HG03558 (cell line): ENCODE measurements around the gene ODAD2.
"Not testable (repeated sequence)": the region's sequence is repeated elsewhere in the genome, so short reads cannot be mapped to it uniquely, and the experiment has no call there.

Experiments
- ATAC-seq: cut with Tn5 transposase; IDR thresholded peaks from one replicate; pipeline ENCODE4 v1.9.1; 2021; ENCODE audit warnings: moderate number of reproducible peaks; ENCODE audit not compliant: unreplicated experiment; ENCODE audit errors: extremely low read depth

The ODAD2 gene

DNA sequence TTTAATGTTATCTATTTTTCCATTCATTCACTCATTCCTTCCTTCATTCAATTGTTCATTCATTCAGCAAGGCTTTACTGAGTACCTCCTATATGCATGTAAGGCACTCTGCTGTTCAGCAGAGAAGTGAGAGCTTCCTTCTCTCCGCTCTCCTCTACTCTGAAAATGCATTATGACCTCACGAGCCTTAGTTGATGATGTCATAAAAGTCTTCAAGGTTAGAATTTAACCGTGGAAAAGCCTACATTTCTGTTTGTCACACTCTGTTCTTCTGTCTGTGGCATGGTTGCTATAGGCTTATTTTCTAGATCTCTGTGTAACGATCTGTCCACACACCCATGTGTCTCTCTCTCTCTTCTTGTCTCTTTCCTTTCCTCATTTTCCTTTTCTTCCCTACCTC is 17.1 kb downstream of the ODAD2 start:
- no peak for ATAC-seq

DNA sequence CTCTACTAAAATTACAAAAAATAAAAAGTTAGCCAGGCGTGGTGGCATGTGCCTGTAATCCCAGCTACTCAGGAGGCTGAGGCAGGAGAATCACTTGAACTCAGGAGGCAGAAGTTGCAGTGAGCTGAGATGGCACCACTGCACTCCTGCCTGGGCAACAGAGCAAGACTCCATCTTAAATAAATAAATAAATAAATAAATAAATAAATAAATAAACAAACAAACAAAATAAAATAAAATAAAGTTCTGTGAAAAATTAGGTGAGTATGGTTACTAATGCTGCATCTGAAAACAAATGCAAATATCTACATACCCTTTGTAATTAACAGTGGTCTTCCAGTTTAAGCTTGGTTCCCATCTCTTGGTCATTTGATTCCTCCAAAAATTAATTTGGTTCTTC is 28.1 kb downstream of the ODAD2 start:
- ATAC-seq, result not testable (repeated sequence)

DNA sequence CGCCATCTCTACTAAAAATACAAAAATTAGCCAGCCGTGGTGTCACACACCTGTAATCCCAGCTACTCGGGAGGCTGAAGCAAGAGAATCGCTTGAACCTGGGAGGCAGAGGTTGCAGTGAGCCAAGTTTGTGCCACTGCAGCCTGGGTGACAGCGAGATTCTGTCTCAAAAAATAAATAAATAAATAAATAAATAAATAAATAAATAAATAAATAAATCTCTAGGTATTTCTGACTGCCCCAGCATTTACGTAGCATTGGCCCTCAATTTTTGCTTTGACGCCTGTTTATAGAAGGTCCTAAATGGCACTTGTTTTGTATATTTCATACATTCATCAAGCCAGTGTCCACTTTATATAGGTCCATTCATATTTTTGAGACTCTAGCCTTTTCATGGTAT is 28.9 kb downstream of the ODAD2 start:
- not testable (repeated sequence) for ATAC-seq

DNA sequence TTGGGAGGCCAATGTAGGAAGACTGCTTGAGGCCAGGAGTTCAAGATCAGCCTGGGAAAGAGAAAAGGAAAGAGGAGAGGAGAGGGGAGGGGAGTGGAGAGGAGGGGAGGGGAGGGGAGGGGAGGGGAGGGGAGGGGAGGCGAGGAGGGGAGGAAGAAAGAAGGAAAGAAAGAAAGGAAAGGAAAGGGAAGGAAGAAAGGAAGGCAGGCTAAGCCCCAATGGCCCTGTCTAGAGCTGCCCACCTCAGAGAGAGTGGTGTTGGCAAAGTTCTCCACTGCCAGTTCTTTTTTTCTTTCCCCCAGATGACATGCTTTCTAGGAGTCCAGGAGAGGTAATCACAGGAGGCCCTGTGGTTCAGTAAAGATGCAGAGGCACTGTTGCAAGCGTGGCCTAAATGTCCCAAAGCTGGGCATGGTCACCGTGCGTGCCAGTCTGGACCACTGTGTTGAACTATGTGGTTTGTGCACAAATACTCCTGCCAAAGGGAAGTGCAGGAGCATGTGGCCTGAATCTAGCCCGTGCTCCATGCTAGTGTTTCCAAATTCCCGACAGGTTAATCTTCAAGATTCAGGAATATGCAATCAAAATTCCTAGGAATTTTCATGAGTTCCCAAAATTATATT is 39.7 kb downstream of the ODAD2 start:
- ATAC-seq, result no peak

- ATAC-seq, result peak; percentile 79
Measured at GRCh38 chr10:27958383-27958782, 40.5 kb downstream of the ODAD2 start.

DNA sequence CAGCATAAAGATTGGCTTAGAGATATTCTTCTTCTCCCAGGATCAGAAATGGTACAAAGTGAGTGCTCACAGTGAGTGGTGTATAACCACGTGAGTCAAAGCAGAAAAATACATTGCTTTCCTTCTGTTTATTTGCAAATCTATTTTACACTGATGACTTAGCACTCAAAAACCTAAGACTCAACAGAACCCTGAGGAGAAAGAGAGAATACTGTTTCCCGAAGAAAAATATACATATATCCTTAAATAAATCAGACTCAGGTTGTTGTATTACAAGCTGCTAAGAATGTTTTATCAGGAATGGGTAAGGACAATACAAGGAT is 48.7 kb downstream of the ODAD2 start:
- no peak for ATAC-seq

GRCh38 chr10:27949528-27950241 is 49.2 kb downstream of the ODAD2 start:
- ATAC-seq, result no peak

DNA sequence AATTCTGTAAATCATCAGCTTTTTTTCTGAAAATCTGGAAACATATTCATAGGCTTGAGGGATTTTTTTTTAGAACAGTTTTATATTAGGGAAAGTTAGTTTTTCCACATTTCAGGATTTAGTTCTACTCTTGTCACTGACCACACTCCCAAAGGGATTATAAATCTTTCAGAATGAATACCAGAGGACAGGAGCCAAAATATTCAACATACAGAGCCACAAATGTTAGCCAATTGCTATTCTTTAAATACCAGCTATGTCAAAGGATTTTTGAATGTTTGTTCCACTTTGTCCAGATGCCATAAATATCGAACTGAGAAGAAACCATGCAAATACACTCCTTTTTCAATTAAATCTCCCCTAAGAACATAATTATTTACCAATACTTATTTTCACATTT is 50.7 kb downstream of the ODAD2 start:
- ATAC-seq, result no peak

- no peak for ATAC-seq
Measured at GRCh38 chr10:27947540-27947939, 51.3 kb downstream of the ODAD2 start.

DNA sequence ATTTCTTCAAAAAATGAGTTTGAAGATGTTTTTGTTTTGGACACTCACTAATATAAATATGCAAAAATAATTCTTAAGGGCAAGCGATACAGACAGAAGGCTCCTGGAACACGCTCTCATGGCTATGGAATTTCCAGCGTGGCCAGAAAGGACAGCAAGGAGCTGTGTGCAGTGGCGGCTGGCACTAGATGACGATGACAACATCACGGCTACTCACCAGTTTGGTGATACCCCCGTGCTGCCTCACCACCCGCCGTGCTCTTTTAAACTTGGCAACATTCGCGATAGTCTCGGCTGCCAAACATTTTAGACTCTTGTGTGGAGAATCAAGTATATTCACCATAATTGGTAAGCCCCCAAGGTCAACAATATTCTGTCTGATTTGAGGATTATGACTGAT is 54.9 kb downstream of the ODAD2 start:
- no peak for ATAC-seq

DNA sequence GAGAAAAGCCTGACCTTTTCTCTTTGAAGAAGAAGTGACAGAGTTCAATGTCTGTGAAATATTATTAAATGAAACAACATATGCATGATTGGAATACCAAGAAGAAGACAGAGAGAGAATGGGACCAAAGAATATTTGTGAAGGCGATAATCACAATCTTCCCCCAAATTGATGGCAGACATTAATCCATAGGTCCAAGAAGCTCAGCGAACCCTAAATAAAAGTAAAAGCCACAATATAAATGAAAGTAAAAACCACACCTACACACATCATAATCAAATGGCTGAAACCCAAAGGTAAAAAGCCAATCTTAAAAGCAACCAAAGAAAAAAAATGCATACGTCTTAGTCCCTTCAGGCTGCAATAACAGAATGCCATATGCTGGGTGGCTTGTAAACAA is 84.0 kb downstream of the ODAD2 start:
- no peak for ATAC-seq

DNA sequence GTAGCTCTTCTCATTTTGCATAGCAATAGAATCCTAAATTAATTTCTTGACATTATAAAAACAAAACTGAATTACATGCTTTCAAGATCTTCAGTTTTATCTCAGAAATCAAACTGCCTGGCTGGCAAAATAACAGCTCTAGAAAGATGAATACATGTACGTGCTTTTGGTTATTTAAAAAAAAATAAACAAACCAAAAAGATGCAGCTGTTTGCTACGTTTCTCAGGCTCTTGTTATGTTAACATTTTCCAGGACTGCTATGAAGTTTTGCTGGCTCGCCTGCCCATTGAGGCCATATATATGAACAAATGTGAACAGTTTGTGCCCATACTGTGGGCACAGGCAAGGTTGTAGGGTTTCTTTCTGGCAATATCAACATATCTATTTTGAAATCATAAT is 86.6 kb downstream of the ODAD2 start:
- ATAC-seq, result no peak

GRCh38 chr10:27911539-27911938 is 87.3 kb downstream of the ODAD2 start:
- ATAC-seq, result no peak

DNA sequence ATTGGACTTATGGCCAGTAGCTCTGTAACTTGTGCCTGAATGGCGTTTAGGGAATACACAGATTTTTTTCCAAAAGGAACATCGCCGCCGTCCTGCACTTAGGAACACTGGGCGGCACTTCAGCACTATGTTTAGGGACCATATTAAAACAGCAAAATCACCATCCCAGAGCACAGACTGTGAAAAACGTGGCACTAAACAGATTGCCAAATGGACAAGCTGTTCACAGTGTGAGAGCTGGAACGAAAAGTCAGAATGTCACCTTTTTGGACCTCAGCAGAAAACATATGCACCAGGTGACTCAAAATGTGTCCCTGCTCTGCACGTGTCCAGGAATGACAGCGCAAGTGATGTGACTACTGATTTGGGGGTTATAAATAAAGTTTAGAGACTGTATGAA is 87.9 kb downstream of the ODAD2 start:
- no peak for ATAC-seq

- ATAC-seq, result no peak
Measured at GRCh38 chr10:27908231-27908630, 90.6 kb downstream of the ODAD2 start.

GRCh38 chr10:27899485-27899884 is 99.4 kb downstream of the ODAD2 start:
- ATAC-seq, result not testable (repeated sequence)

GRCh38 chr10:27899058-27899457 is 99.8 kb downstream of the ODAD2 start:
- ATAC-seq, result no peak

DNA sequence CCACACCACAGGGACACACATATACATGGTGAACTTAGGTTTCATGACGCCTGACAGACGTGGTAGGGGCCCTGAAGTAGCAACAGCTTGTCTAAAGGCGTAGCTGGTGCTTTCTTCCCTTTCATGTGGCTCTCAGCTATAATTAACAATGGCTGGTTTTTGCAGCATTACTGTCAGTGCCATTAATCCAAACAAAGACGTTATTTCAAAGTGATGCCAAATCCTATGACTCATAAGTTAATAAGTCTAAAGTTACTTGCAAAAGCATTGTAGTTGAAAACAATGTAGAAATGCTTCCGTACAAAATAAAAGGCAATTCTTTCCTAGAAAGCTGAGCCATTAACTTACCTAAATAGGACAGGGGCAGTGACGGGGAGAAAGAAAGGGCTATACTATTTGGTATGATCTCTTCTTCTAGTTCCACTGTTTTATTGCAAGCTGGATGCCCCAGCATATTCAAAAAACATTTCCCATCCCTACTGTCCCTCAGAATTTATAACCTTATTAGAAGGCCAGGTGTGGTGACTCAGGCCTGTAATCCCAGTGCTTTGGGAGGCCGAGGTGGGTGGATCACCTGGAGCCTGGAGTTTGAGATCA is 105.4 kb downstream of the ODAD2 start:
- ATAC-seq, result no peak

GRCh38 chr10:27890971-27891370 is 107.9 kb downstream of the ODAD2 start:
- no peak for ATAC-seq

DNA sequence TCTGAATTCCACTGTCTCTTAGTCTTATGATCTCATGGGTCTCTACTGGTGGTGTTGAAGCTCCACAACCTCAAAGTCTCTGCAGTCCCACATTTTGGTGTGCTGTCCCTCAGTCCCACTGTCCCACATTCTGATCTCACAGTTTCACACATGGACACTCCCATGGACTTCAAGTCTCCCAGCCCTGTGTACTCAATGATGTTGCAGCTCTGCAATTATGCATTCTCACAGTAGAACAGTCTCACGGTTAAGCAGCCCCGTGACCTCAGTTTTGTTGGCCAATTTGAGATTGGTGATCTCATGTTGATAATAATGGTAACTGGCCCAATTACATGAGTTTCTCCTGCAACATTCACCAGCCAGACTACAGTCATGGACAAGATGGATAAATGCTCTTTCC is 109.4 kb downstream of the ODAD2 start:
- no peak for ATAC-seq

DNA sequence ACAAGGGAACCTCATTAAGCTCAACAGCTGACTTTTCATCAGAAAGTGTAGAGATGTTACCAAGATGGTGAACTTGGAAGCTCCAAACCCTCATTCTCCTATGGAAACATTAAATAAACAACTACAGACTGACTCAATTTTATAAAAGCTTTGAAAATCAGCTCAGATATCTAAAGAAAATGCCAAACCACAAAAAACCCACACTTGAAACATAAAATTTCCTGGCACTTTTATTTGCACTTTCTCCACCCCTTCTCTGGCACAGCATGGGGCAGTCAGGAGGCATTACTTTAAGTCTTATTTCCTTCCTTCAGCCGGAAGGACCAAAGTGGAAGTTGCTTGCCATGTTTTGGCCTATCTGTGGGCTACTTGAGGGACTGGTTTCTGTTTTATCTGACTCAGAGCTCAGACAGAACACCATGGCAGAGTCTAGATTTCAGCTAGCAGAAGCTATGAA is 114.7 kb downstream of the ODAD2 start:
- no peak for ATAC-seq

DNA sequence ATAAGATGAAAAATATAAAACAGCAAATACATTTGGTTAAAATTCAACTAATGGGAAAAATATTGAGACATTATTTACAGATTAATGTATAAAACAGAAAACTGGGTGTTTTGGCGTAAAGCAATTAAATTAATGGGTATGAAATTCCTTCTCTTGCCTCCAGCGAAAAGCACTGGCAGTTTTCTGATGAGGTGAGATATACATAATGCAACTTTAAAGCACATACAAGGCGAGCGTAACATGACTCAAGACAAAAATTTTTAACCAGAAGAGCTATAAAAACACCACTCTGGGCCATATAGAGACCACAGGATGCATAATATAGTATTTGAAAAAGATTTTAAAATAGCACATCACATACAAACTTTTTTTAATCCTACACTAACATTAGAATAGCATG is 120.6 kb downstream of the ODAD2 start:
- no peak for ATAC-seq
